Heart left ventricle (tissue), 13 donors: ENCODE measurements around the gene TNNI3K.

ENCODE experiments used
- POLR2A ChIP-seq, 2 donors: fragments of 450-650 bp; IDR thresholded peaks; one replicate each; pipeline ENCODE4 v1.6.1; 2017; ENCODE audit warnings: antibody characterized with exemption in 2 of 2, mild to moderate bottlenecking in 2 of 2, moderate library complexity in 2 of 2
- TF ChIP-seq, protein P1 (sequence below), 12 donors: fragments of 200-600 bp; sonication (generic) in 4 of 12; IDR thresholded peaks; one replicate each; pipeline versions ENCODE4 v1.5.0 to v1.8.0; 2018 to 2022; ENCODE audit warnings: antibody characterized with exemption in 12 of 12, mild to moderate bottlenecking in 5 of 12
- donor health status: ischemic (EF 13 %, LVEDD 7.1; RV severe dilation, severe dysfunction).
- donor health status: DM: no; HTN: yes; CAD: no.
- donor health status: DM: no; HTN: no; CAD: no.
- donor health status: ischemic (EF 25% LVEDD 6.9; RV normal size, moderate dysfunction).
- donor health status: ischemic (EF 25% LVEDD 5.7; RV mildly dilated, moderate dysfunction).
- donor health status: ischemic (EF 35%, LVEDD 5.7; RV mildly dilated, moderate dysfunction).
- donor health status: nonischemic (EF 11% LVEDD 7.7; RV severe dilation, severe dysfunction).
- donor health status: DM: yes; HTN: yes; CAD: no.
- donor health status: PGD.
- donor health status: ischemic (EF 29% LVEDD 5.4; RV normal size, mild dysfunction).
- donor health status: nonischemic (EF 23%, LVEDD 6.1; RV moderate dilation, normal function).

DNA sequence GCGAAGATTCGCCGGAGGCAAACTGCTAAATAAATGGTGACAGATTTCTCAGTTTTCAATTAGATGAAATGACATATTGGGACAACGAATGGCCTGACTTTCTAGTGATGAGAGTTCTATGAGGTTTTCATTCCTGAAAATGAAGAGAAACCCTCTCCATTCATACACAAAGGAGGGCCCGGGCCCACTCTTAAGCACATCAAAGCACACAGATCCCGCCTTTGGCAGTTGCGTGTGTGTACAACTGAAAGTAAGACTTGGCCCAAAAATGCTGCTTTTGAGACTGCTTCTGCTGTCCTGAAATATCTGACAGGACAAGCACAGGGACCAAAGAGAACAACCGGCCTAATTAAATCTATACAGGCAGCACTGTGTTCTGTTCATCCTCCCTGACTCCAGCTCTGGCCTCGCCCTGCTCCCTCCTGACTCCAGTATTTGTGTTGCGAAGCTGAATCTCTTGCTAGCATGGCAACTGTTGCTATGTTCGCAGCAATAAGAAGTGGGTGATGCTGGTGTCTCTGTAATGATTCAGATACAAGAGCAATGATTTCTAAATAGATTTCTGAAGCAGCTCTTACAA, 269.8 kb downstream of the TNNI3K start:
- TF ChIP-seq, protein P1, sequence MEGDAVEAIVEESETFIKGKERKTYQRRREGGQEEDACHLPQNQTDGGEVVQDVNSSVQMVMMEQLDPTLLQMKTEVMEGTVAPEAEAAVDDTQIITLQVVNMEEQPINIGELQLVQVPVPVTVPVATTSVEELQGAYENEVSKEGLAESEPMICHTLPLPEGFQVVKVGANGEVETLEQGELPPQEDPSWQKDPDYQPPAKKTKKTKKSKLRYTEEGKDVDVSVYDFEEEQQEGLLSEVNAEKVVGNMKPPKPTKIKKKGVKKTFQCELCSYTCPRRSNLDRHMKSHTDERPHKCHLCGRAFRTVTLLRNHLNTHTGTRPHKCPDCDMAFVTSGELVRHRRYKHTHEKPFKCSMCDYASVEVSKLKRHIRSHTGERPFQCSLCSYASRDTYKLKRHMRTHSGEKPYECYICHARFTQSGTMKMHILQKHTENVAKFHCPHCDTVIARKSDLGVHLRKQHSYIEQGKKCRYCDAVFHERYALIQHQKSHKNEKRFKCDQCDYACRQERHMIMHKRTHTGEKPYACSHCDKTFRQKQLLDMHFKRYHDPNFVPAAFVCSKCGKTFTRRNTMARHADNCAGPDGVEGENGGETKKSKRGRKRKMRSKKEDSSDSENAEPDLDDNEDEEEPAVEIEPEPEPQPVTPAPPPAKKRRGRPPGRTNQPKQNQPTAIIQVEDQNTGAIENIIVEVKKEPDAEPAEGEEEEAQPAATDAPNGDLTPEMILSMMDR (IDR thresholded peaks at IDR 0.05), result no peak
- no peak for TF ChIP-seq POLR2A (IDR thresholded peaks at IDR 0.05)
